Esophagus mucosa (tissue), 1 donor: Measurements from ENCODE around the gene TAF11. TPM values are rescaled to one million over a fixed set of nuclear protein-coding genes. Genes with fewer than 3 reads are reported as not detected.
"Not testable (repeated sequence)": the region's sequence is repeated elsewhere in the genome, so short reads cannot be mapped to it uniquely, and the experiment has no call there.

Experiments
- ATAC-seq: fragments of 200-7000 bp; cut with Tn5 transposase; one replicate; pipeline ENCODE4 v1.9.1; 2020
- total RNA-seq: library from RNA; stranded (reverse); gene quantifications from one replicate; pipeline ENCODE4 v1.2.4, GENCODE V29; 2023
- donor health status: DM: yes; HTN: yes; CAD: no.

The TAF11 gene
- total RNA-seq = 20.0 TPM

- ATAC-seq = peak; percentile 89
Measured at GRCh38 chr6:34887753-34888513, at the start of gene TAF11. TSS of gene TAF11 (minus strand) at chr6:34888042. CDS start at chr6:34887957, 85 bp downstream.

GRCh38 chr6:34934516-34934915, 46.7 kb upstream of the TAF11 start:
- ATAC-seq = peak; percentile 70

- not testable (repeated sequence) for ATAC-seq
Measured at GRCh38 chr6:34932202-34932601, 44.4 kb upstream of the TAF11 start.

GRCh38 chr6:34930221-34930620, 42.4 kb upstream of the TAF11 start:
- no peak for ATAC-seq

- ATAC-seq = no peak
Measured at GRCh38 chr6:34929241-34929978, 41.6 kb upstream of the TAF11 start.

GRCh38 chr6:34928695-34929094, 40.9 kb upstream of the TAF11 start:
- no peak for ATAC-seq

GRCh38 chr6:34928220-34928619, 40.4 kb upstream of the TAF11 start:
- ATAC-seq = no peak

GRCh38 chr6:34926655-34927054, 38.8 kb upstream of the TAF11 start:
- peak; percentile 78 for ATAC-seq

- no peak for ATAC-seq
Measured at GRCh38 chr6:34924831-34925625, 37.2 kb upstream of the TAF11 start.

- peak; percentile 79 for ATAC-seq
Measured at GRCh38 chr6:34922177-34922663, 34.4 kb upstream of the TAF11 start.

GRCh38 chr6:34920097-34920496, 32.3 kb upstream of the TAF11 start:
- ATAC-seq = no peak

GRCh38 chr6:34919651-34920050, 31.8 kb upstream of the TAF11 start:
- peak; percentile 8 for ATAC-seq

- no peak for ATAC-seq
Measured at GRCh38 chr6:34917626-34918285, 29.9 kb upstream of the TAF11 start.

GRCh38 chr6:34916348-34916967, 28.6 kb upstream of the TAF11 start:
- no peak for ATAC-seq

- ATAC-seq = no peak
Measured at GRCh38 chr6:34914358-34914757, 26.5 kb upstream of the TAF11 start.

GRCh38 chr6:34912715-34913464, 25.0 kb upstream of the TAF11 start:
- ATAC-seq = peak; percentile 31

GRCh38 chr6:34911822-34912221, 24.0 kb upstream of the TAF11 start:
- ATAC-seq = no peak

GRCh38 chr6:34909320-34909883, 21.6 kb upstream of the TAF11 start:
- no peak for ATAC-seq

- peak; percentile 84 for ATAC-seq
Measured at GRCh38 chr6:34908194-34908593, 20.4 kb upstream of the TAF11 start.

- ATAC-seq = no peak
Measured at GRCh38 chr6:34906826-34907225, 19.0 kb upstream of the TAF11 start.
